ENCODE measurements around the gene SARDH. TPM values are rescaled to one million over a fixed set of nuclear protein-coding genes. Genes with fewer than 3 reads are reported as not detected.

SARDH gene
- total and polyA plus RNA-seq, 7 experiments from 2014 or later = 0.73 to 27.2 (median 11.0) TPM

DNA sequence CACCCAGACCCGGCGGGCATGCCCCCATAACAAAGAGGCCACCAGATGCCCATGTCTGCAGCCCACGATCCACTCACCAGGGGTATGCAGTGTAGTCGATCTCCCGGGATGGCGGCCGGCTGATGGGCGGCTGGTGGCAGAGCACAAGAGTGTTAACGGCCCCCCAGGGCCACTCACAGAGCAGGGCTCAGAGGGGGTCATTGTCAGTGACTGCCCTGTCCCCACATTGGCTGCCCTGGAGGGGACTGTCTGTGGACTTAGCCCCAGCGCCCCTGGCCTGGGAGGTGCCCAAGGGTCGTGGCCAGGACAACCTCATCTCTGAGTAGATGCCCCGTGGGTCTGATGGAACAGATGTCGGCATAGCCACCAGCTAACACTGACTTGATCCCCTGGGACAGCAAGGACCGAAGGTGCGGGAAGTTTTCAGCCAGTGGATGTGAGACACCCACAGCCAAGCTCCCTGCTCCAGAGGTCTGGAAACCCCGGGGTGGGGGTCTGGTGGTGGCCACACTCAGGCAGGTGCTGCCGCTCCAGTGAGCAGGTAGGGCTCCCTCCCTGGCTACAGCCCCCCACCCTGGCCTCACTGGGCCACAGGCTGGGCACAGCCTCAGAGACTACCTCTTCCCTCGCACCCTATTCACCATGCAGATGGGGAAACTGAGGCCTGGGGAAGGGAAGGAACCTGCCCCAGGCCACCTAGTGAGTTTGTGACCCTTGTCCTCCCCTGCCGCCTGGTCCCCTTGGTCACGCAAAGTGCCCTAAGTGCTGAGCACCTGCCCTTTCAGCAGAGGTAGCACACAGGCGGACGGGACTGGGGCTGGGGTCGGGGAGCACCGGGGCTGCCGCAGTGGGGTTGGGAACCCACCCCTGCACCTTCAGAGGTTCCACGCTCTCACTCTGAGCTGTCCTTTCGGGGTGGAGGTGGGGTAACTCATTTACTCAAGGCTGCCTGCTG lies 38.1 kb upstream of the SARDH start:
- no peak overlapping the region for H3K4me3 ChIP-seq (ENCODE audit: low read length)
- no peaks in the 10 kb centered on the region for H3K4me1 Mint-ChIP-seq
- peaks cover 0 to 23% (median 0%) of the 10 kb centered on the region in 11 donors for H3K9me3 Mint-ChIP-seq
- H3K27me3 Mint-ChIP-seq = no peaks in the 10 kb centered on the region
- peaks cover 0 to 11% (median 0%) of the 10 kb centered on the region in 3 experiments for H3K9me3 ChIP-seq (ENCODE audit: control insufficient read depth in 2 of 3, low read length in 3 of 3)
- no peaks in the 10 kb centered on the region for H3K36me3 ChIP-seq (ENCODE audit: control insufficient read depth in 2 of 3, insufficient read depth in 3 of 3, low read length in 3 of 3)
- ChIA-PET CTCF (no interaction called here), POLR2A (no interaction called here)
- H3K4me1 ChIP-seq (ENCODE audit: control insufficient read depth in 2 of 2, insufficient read depth in 2 of 2, low read length in 2 of 2) = no peaks in the 10 kb centered on the region
- intact Hi-C loops (cut with micrococcal nuclease) = no loop called here
- no peak overlapping the region for H3K27ac Mint-ChIP-seq
- no peak overlapping the region for H3K27ac ChIP-seq (ENCODE audit: low read depth, low read length)
- no peak for DNase-seq
- no peaks in the 10 kb centered on the region for H3K27me3 ChIP-seq (ENCODE audit: control insufficient read depth in 2 of 2, insufficient read depth in 2 of 2, low read length in 2 of 2)
- no peak overlapping the region for H3K4me3 Mint-ChIP-seq
- ATAC-seq = no peak
- peaks cover 1 to 25% (median 7%) of the 10 kb centered on the region in 5 donors for H3K36me3 Mint-ChIP-seq

DNA sequence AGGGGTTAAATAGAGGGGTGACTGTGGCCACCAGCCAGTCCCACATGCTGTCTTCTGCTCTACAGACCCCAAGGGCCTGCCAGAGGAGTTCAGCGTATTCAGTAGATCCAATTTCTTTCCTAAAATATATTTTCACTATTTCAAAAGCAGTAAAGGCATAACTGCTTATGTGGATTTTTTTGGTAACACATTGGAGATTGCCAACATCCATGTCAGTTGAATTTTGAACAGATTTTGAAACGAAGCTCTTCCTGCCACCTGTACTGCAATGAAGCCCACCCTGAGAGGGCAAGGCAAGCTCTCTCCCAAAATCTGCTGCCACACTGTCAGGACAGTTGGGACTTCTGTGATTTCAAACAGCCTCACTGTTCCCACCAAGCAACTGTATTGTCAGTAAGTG lies 37.1 kb upstream of the SARDH start:
- H3K9me3 Mint-ChIP-seq = peaks cover 0 to 23% (median 0%) of the 10 kb centered on the region in 11 donors
- Histone ChIP-seq H3K4me1 (ENCODE audit: control insufficient read depth in 2 of 2, insufficient read depth in 2 of 2, low read length in 2 of 2) (no peaks in the 10 kb centered on the region), H3K36me3 (ENCODE audit: control insufficient read depth in 2 of 3, insufficient read depth in 3 of 3, low read length in 3 of 3) (no peaks in the 10 kb centered on the region), H3K27me3 (ENCODE audit: control insufficient read depth in 2 of 2, insufficient read depth in 2 of 2, low read length in 2 of 2) (no peaks in the 10 kb centered on the region), H3K4me3 (ENCODE audit: low read length) (no peak overlapping the region), H3K27ac (ENCODE audit: low read depth, low read length) (no peak overlapping the region), H3K9me3 (ENCODE audit: control insufficient read depth in 2 of 3, low read length in 3 of 3) (peaks cover 0 to 11% (median 0%) of the 10 kb centered on the region in 3 experiments)
- no peak overlapping the region for H3K27ac Mint-ChIP-seq
- peaks cover 1 to 25% (median 7%) of the 10 kb centered on the region in 5 donors for H3K36me3 Mint-ChIP-seq
- intact Hi-C loops (cut with micrococcal nuclease) = no loop called here
- ATAC-seq = no peak
- H3K27me3 Mint-ChIP-seq = no peaks in the 10 kb centered on the region
- POLR2A ChIA-PET = no interaction called here
- CTCF ChIA-PET = interaction anchor here (0.9 kb wide), 1 partner anchor 9 kb away, joined by 3 read pairs; no protein-coding TSS in a partner anchor
- no peak for DNase-seq
- no peaks in the 10 kb centered on the region for H3K4me1 Mint-ChIP-seq
- no peak overlapping the region for H3K4me3 Mint-ChIP-seq

GRCh38 chr9:133774799-133775198 lies 36.6 kb upstream of the SARDH start:
- no peaks in the 10 kb centered on the region for H3K27me3 Mint-ChIP-seq
- Histone ChIP-seq H3K9me3 (ENCODE audit: control insufficient read depth in 2 of 3, low read length in 3 of 3) (peaks cover 0 to 11% (median 0%) of the 10 kb centered on the region in 3 experiments), H3K36me3 (ENCODE audit: control insufficient read depth in 2 of 3, insufficient read depth in 3 of 3, low read length in 3 of 3) (no peaks in the 10 kb centered on the region), H3K27me3 (ENCODE audit: control insufficient read depth in 2 of 2, insufficient read depth in 2 of 2, low read length in 2 of 2) (no peaks in the 10 kb centered on the region), H3K27ac (ENCODE audit: low read depth, low read length) (no peak overlapping the region), H3K4me1 (ENCODE audit: control insufficient read depth in 2 of 2, insufficient read depth in 2 of 2, low read length in 2 of 2) (no peaks in the 10 kb centered on the region), H3K4me3 (ENCODE audit: low read length) (no peak overlapping the region)
- peaks cover 0 to 23% (median 0%) of the 10 kb centered on the region in 11 donors for H3K9me3 Mint-ChIP-seq
- intact Hi-C loops (cut with micrococcal nuclease) = no loop called here
- no peaks in the 10 kb centered on the region for H3K4me1 Mint-ChIP-seq
- peaks cover 1 to 25% (median 7%) of the 10 kb centered on the region in 5 donors for H3K36me3 Mint-ChIP-seq
- ChIA-PET CTCF (interaction anchor here (0.9 kb wide), 1 partner anchor 10 kb away, joined by 3 read pairs; no protein-coding TSS in a partner anchor), POLR2A (no interaction called here)
- ATAC-seq (no peak), DNase-seq (no peak)
- H3K27ac Mint-ChIP-seq = no peak overlapping the region
- H3K4me3 Mint-ChIP-seq = no peak overlapping the region

DNA sequence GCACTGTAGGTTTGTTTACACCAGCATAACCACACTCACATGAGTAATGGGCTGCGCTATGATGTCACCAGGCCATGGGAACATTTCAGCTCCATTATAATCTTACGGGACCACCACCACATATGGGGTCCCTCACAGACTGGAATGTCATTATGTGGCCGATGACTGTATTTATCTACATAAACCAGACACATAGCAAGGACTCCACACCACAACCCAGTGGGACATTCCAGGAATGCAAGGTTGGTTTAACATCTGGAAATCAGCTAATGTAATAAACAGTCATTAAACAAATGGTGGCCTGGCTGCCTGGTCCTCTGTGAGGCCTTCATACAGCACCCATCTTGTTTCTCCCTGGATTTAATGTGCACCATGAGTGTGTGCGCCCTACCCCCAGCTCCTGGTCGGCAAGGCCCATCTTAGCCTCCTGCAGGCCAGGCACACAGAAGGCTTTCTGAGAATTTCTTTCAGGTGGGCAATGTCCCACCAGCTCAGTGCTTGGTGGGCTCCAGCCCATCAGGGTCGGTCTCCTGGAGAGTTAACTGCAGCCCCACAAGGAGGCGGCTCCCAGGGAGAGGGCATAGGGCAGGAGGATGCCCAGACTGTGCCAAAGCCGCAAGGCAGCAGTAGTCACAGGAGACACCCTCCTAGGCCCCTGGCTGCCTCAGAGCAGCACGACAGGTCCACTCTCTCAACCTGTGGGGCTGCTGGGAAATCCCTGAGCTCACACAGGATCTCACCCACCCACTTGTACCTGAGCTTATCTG lies 35.9 kb upstream of the SARDH start:
- CTCF ChIA-PET = no interaction called here
- intact Hi-C loops (cut with micrococcal nuclease) = no loop called here
- no peak overlapping the region for H3K4me3 ChIP-seq (ENCODE audit: low read length)
- no peaks in the 10 kb centered on the region for H3K36me3 ChIP-seq (ENCODE audit: control insufficient read depth in 2 of 3, insufficient read depth in 3 of 3, low read length in 3 of 3)
- H3K9me3 ChIP-seq (ENCODE audit: control insufficient read depth in 2 of 3, low read length in 3 of 3) = peaks cover 0 to 11% (median 0%) of the 10 kb centered on the region in 3 experiments
- H3K4me3 Mint-ChIP-seq = no peak overlapping the region
- ATAC-seq = no peak
- H3K4me1 ChIP-seq (ENCODE audit: control insufficient read depth in 2 of 2, insufficient read depth in 2 of 2, low read length in 2 of 2) = no peaks in the 10 kb centered on the region
- peaks cover 0 to 23% (median 0%) of the 10 kb centered on the region in 11 donors for H3K9me3 Mint-ChIP-seq
- POLR2A ChIA-PET = no interaction called here
- H3K27me3 Mint-ChIP-seq = no peaks in the 10 kb centered on the region
- peak overlapping the region in 1 of 9 donors; percentile 19 for H3K27ac Mint-ChIP-seq
- peaks cover 1 to 25% (median 7%) of the 10 kb centered on the region in 5 donors for H3K36me3 Mint-ChIP-seq
- no peaks in the 10 kb centered on the region for H3K4me1 Mint-ChIP-seq
- H3K27me3 ChIP-seq (ENCODE audit: control insufficient read depth in 2 of 2, insufficient read depth in 2 of 2, low read length in 2 of 2) = no peaks in the 10 kb centered on the region
- DNase-seq = no peak
- H3K27ac ChIP-seq (ENCODE audit: low read depth, low read length) = no peak overlapping the region

DNA sequence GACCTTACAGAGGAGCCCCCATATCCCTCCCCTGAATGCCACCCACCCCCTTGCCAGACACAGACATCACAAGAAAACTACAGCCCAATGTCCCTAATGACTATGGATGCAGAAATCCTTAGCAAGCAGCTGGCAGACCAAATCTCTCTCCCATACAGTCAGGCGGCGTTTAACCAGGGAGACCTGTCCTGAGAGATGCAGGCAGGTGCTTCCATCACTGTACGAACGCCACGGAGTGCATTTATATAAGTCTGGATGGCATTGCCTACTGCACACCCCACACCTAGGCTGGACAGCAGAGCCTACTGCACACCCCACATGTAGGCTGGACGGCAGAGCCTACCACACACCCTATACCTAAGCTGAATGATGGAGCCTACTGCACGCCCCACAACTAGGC lies 34.4 kb upstream of the SARDH start:
- DNase-seq = no peak
- peaks cover 1 to 26% (median 11%) of the 10 kb centered on the region in 5 donors for H3K36me3 Mint-ChIP-seq

GRCh38 chr9:133771486-133772482 lies 33.6 kb upstream of the SARDH start:
- Mint-ChIP-seq H3K4me1 (no peaks in the 10 kb centered on the region), H3K4me3 (no peak overlapping the region), H3K27me3 (no peaks in the 10 kb centered on the region), H3K27ac (no peak overlapping the region), H3K36me3 (peaks cover 1 to 31% (median 18%) of the 10 kb centered on the region in 5 donors), H3K9me3 (peaks cover 0 to 35% (median 4%) of the 10 kb centered on the region in 11 donors)
- DNase-seq = peak in 2 of 9 donors; percentile 3 to 10
- ATAC-seq = no peak
- H3K27ac ChIP-seq (ENCODE audit: low read depth, low read length) = no peak overlapping the region
- no peaks in the 10 kb centered on the region for H3K36me3 ChIP-seq (ENCODE audit: control insufficient read depth in 2 of 3, insufficient read depth in 3 of 3, low read length in 3 of 3)
- H3K27me3 ChIP-seq (ENCODE audit: control insufficient read depth in 2 of 2, insufficient read depth in 2 of 2, low read length in 2 of 2) = no peaks in the 10 kb centered on the region
- ChIA-PET POLR2A (no interaction called here), CTCF (no interaction called here)
- no peak overlapping the region for H3K4me3 ChIP-seq (ENCODE audit: low read length)
- H3K9me3 ChIP-seq (ENCODE audit: control insufficient read depth in 2 of 3, low read length in 3 of 3) = peaks cover 0 to 23% (median 0%) of the 10 kb centered on the region in 3 experiments
- intact Hi-C loops (cut with micrococcal nuclease) = no loop called here
- H3K4me1 ChIP-seq (ENCODE audit: control insufficient read depth in 2 of 2, insufficient read depth in 2 of 2, low read length in 2 of 2) = no peaks in the 10 kb centered on the region

More for the DNA sequence above, 34.4 kb upstream of the SARDH start:
- no peaks in the 10 kb centered on the region for H3K27me3 Mint-ChIP-seq
- Histone ChIP-seq H3K27ac (ENCODE audit: low read depth, low read length) (no peak overlapping the region), H3K9me3 (ENCODE audit: control insufficient read depth in 2 of 3, low read length in 3 of 3) (peaks cover 0 to 15% (median 0%) of the 10 kb centered on the region in 3 experiments), H3K4me3 (ENCODE audit: low read length) (no peak overlapping the region), H3K36me3 (ENCODE audit: control insufficient read depth in 2 of 3, insufficient read depth in 3 of 3, low read length in 3 of 3) (no peaks in the 10 kb centered on the region), H3K27me3 (ENCODE audit: control insufficient read depth in 2 of 2, insufficient read depth in 2 of 2, low read length in 2 of 2) (no peaks in the 10 kb centered on the region), H3K4me1 (ENCODE audit: control insufficient read depth in 2 of 2, insufficient read depth in 2 of 2, low read length in 2 of 2) (no peaks in the 10 kb centered on the region)
- ATAC-seq = no peak
- H3K4me3 Mint-ChIP-seq = no peak overlapping the region
- peaks cover 0 to 27% (median 0%) of the 10 kb centered on the region in 11 donors for H3K9me3 Mint-ChIP-seq
- no peak overlapping the region for H3K27ac Mint-ChIP-seq
- POLR2A ChIA-PET = no interaction called here
- CTCF ChIA-PET = no interaction called here
- intact Hi-C loops (cut with micrococcal nuclease) = no loop called here
- no peaks in the 10 kb centered on the region for H3K4me1 Mint-ChIP-seq
